GM12865 (cell line): ENCODE results near the gene PADI1.

Experiments used
- DNase-seq: peaks from one replicate; pipeline ENCODE4 v3.0.0; 2010; ENCODE audit warnings: low read depth
- H3K4me3 ChIP-seq: 2 replicates; pipeline ENCODE4 v1.5.1; 2011; ENCODE audit warnings: mild to moderate bottlenecking, low read depth, low read length, control low read depth
- CTCF ChIP-seq: IDR thresholded peaks from 2 replicates; pipeline ENCODE4 v1.5.1; 2011; ENCODE audit warnings: low read length, control low read depth, low read depth, inconsistent platforms; ENCODE audit not compliant: insufficient read depth; ENCODE audit errors: missing control alignments

PADI1 gene

DNA sequence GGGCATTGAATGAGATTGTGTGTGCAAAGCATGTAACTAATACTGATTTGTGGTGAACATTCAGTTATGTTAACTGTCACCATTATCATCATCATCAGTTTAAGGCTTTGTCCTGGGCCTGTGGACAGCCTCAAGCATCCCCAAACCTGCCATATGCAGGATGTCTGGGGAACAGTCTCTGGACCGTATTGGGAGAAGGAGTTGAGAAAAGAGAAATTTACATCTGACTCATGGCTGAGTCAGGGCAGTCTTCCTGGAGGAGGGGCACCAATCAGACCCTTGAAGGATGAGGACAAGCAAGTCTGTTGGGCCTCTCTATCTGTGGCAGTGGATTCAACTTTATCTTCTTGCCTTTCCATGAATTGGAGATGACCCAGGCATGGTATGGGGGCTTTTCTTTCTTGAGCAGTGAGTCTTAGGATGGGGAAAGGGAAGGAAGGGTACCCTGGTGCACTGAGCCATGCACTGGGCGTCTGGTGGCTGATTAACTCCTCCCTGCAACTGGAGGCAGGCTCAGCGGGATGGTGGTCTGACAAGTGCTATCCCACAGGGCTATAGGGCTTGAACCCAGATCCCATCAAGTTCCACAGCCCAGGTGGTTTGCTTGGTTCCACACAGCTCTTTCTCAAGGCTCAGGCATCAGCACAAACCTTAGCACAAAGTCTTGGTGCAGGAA is 46.9 kb downstream of the PADI1 start:
- no peak for DNase-seq
- no peak overlapping the region for H3K4me3 ChIP-seq
- TF ChIP-seq CTCF, result no peak

DNA sequence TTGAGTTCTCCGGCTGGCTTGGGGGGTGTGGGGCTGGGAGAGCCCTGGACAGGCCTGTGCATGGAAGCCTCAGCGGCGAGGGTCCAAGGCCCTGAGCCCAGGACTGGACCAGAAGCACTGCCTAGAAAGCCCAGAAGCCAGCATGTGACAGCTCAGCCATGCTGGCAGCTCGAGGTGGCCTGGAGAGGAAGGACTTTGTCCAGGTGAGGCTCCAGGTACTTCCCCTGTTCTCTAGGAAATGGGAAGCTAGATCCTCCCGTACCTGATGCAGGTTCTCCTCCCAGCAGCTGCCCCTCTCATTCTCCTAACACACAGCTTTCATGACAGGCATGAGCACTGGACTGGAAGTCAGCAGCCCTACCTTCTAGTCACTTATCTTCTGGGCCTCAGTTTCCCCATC is 50.4 kb downstream of the PADI1 start:
- no peak for TF ChIP-seq CTCF
- DNase-seq, result no peak
- H3K4me3 ChIP-seq, result no peak overlapping the region

DNA sequence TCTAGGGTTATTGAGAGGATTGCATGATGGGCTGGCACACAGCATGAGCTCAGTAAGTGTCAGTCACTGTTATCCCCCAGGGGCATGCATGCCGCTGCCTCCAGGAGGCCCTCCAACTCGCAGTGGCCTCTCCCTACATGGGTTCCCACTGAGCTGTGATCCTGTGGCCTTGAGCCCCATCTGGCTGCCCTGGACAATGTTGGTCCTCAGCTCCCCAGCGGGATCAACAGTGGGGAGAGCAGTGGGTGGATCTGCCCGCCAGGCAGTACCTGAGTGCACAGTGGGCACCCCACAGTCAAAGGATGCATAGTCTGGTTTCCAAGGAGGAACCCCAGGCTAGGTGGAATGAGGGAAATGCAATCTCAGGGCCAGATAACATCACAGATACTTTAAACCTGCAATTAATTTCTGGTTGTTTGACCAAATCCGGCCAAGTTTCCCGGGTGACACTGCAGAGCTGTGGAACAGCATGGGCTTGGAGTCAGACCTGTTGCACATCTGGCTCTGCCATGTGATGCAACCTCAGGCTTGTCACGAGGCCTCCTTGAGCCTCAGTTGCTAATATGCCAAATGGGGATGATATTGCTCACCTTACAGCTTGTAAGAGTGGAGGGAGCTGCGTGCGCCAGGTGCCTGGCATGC is 53.3 kb downstream of the PADI1 start:
- TF ChIP-seq CTCF, result no peak
- no peak overlapping the region for H3K4me3 ChIP-seq
- DNase-seq, result no peak

DNA sequence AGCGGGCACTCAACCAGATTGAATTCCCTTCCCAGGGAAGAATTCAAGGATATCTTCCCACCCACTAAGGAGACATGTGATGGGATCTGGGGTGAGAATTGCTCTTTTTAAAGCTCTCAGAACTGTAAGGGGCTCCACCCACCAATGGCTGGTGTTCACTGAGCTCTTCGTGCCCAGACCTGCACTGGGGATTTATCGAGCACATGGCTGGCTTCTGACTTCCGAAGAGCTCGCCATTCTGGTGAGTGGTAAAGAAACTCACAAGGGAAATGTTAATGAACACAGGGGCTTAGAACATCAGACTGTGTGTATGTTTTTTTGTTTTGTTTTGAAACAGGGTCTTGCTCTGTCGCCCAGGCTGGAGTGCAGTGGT is 53.8 kb downstream of the PADI1 start:
- no peak for DNase-seq

GRCh38 chr1:17259233-17259873 is 54.4 kb downstream of the PADI1 start:
- H3K4me3 ChIP-seq, result no peak overlapping the region
- no peak for TF ChIP-seq CTCF
- no peak for DNase-seq

More for the DNA sequence above, 53.8 kb downstream of the PADI1 start:
- no peak for TF ChIP-seq CTCF
- H3K4me3 ChIP-seq, result no peak overlapping the region

GRCh38 chr1:17260264-17260663 is 55.3 kb downstream of the PADI1 start:
- TF ChIP-seq CTCF, result no peak
- H3K4me3 ChIP-seq, result no peak overlapping the region
- no peak for DNase-seq
